Cardiac ventricle fibroblast (primary cell): ENCODE data around the gene GOT2. TPM values are rescaled to one million over a fixed set of nuclear protein-coding genes. Genes with fewer than 3 reads are reported as not detected.

Experiments
- total RNA-seq: library from RNA; depleted of rRNA; stranded (reverse); fragments of >200 nt; gene quantifications from 2 replicates; pipeline ENCODE4 v1.2.3, GENCODE V29; 2015

The GOT2 gene
- 24.1 and 28.1 TPM in 2 replicates for total RNA-seq

GRCh38 chr16:58733671-58734458, at the start of gene GOT2:
GOT2 (minus strand) TSS chr16:58734316; CDS start chr16:58734228, 88 bp downstream.

DNA sequence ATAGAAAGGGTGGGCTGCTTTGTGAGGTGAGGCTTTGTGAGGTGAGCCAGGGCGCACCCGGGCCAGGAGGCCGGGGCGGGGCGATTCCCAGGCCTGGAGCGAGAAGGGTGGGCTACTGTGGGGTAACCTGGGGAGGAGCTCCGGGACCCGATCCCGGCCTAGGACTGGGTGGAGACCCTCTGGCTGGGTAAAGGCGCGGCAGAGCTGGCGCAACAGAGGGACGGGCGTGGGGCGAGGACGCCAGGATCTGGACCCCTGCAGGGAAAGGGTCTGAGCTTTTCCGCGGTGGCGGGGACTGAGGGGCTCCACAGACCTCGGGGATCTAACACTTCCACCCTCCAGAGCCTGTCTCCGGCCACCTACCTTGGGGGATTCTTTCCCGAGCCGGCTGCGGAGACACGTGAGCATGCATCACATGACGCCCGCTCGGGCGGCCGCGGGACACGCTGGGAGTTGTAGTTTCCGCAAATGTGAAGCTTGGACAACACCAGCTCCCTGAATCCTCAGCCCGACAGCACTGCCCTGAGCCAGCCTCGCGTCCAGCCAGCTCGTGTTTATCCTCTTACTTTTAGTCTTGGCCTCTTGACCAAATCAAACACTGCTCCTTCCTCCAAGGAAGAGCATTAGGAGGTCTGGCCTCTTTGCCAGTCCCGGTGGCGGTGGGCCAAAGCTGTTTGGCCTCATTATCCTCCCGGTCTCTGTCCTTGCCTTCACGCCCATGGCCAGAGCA, 49.6 kb downstream of the GOT2 start, which contains the start of gene SLC38A7:
Gene SLC38A7, minus strand, starts transcription at position 417 of the 730 bp plus-strand sequence. CDS start 4,644 bp downstream, outside the sequence.

Other genes starting within 250 kb of the GOT2 start
- 4.8 and 6.5 TPM in 2 replicates for gene NDRG4, start 234.2 kb downstream of the GOT2 start, total RNA-seq
- 7.1 and 9.0 TPM in 2 replicates for gene SETD6, start 218.8 kb downstream of the GOT2 start, total RNA-seq
- 63.1 and 67.6 TPM in 2 replicates for gene CNOT1, start 104.5 kb downstream of the GOT2 start, total RNA-seq
- 11.2 and 12.1 TPM in 2 replicates for gene SLC38A7, start 49.5 kb downstream of the GOT2 start, total RNA-seq